ENCODE results near the gene ACVR1.

DNA sequence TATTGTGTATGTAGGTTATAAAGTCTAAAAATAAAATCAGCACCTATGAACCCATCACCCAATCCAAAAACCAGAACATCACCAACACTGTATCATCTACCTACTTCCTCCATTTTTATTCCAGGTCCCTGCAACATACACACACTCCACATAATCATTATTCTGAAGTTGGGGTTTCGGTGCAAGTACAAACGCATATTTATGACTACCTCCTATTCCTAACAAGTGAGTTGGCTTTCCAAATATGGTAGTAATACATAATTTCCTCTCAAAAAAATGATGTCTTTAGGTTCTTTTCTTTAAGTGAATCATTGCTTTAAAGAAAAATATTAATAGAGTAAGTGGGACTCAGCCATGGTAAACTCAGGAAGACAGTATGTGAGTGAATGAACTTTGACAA lies 3.3 kb downstream of the ACVR1 start:
- TF ChIP-seq, protein P1, sequence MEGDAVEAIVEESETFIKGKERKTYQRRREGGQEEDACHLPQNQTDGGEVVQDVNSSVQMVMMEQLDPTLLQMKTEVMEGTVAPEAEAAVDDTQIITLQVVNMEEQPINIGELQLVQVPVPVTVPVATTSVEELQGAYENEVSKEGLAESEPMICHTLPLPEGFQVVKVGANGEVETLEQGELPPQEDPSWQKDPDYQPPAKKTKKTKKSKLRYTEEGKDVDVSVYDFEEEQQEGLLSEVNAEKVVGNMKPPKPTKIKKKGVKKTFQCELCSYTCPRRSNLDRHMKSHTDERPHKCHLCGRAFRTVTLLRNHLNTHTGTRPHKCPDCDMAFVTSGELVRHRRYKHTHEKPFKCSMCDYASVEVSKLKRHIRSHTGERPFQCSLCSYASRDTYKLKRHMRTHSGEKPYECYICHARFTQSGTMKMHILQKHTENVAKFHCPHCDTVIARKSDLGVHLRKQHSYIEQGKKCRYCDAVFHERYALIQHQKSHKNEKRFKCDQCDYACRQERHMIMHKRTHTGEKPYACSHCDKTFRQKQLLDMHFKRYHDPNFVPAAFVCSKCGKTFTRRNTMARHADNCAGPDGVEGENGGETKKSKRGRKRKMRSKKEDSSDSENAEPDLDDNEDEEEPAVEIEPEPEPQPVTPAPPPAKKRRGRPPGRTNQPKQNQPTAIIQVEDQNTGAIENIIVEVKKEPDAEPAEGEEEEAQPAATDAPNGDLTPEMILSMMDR (IDR thresholded peaks at IDR 0.05) = no peak
- TF ChIP-seq REST (IDR thresholded peaks at IDR 0.05; ENCODE audit: insufficient read depth in 1 of 2, low read depth in 2 of 2, low read length in 1 of 2) = no peak

Data from Panc1 (cell line).